Lower leg skin (tissue), 3 donors: ENCODE measurements around the gene SECISBP2.

Experiments
- CTCF ChIP-seq, 3 donors: fragments of 450-650 bp; IDR thresholded peaks; one replicate each; pipeline ENCODE4 v1.5.1; 2016; ENCODE audit warnings: antibody characterized with exemption in 3 of 3, mild to moderate bottlenecking in 3 of 3, moderate library complexity in 2 of 3
- POLR2A ChIP-seq, 2 donors: fragments of 450-650 bp; IDR thresholded peaks; one replicate each; pipeline ENCODE4 v1.6.1; 2016 to 2017; ENCODE audit warnings: antibody characterized with exemption in 2 of 2, mild to moderate bottlenecking in 1 of 2, moderate library complexity in 1 of 2

GRCh38 chr9:89383721-89384300 is 65.5 kb downstream of the SECISBP2 start:
- TF ChIP-seq CTCF (IDR thresholded peaks at IDR 0.05) (no peak), POLR2A (IDR thresholded peaks at IDR 0.05) (no peak)
